ENCODE data around the gene LOXL4. TPM values are rescaled to one million over a fixed set of nuclear protein-coding genes. Genes with fewer than 3 reads are reported as not detected.

LOXL4 gene
- polyA plus RNA-seq, 3 donors: 3.6 to 4.9 (median 3.9) TPM

GRCh38 chr10:98265403-98266378, 2.3 kb downstream of the LOXL4 start:
- no peak for DNase-seq (ENCODE audit: low read depth in 3 of 3, low spot score in 2 of 3)

- DNase-seq (ENCODE audit: low read depth in 3 of 3, low spot score in 2 of 3): no peak
These were observed 3.5 kb downstream of the LOXL4 start for GRCh38 chr10:98264378-98265065.

- DNase-seq (ENCODE audit: low read depth in 3 of 3, low spot score in 2 of 3): no peak
These were observed 4.9 kb downstream of the LOXL4 start for GRCh38 chr10:98263088-98263487.

- no peak for DNase-seq (ENCODE audit: low read depth in 3 of 3, low spot score in 2 of 3)
These were observed 5.4 kb downstream of the LOXL4 start for GRCh38 chr10:98262571-98262970.

- no peak for DNase-seq (ENCODE audit: low read depth in 3 of 3, low spot score in 2 of 3)
These were observed 6.3 kb downstream of the LOXL4 start for GRCh38 chr10:98261436-98262277.

- DNase-seq (ENCODE audit: low read depth in 3 of 3, low spot score in 2 of 3): no peak
These were observed 7.2 kb downstream of the LOXL4 start for GRCh38 chr10:98260752-98261151.

- no peak for DNase-seq (ENCODE audit: low read depth in 3 of 3, low spot score in 2 of 3)
These were observed 7.6 kb downstream of the LOXL4 start for GRCh38 chr10:98260350-98260749.

GRCh38 chr10:98259606-98260315, 8.2 kb downstream of the LOXL4 start:
- DNase-seq (ENCODE audit: low read depth in 3 of 3, low spot score in 2 of 3): no peak

- DNase-seq (ENCODE audit: low read depth in 3 of 3, low spot score in 2 of 3): no peak
These were observed 9.1 kb downstream of the LOXL4 start for GRCh38 chr10:98258683-98259454.

GRCh38 chr10:98257961-98258360, 10.0 kb downstream of the LOXL4 start:
- DNase-seq (ENCODE audit: low read depth in 3 of 3, low spot score in 2 of 3): no peak

GRCh38 chr10:98257198-98257597, 10.8 kb downstream of the LOXL4 start:
- DNase-seq (ENCODE audit: low read depth in 3 of 3, low spot score in 2 of 3): no peak

GRCh38 chr10:98256692-98257091, 11.3 kb downstream of the LOXL4 start:
- DNase-seq (ENCODE audit: low read depth in 3 of 3, low spot score in 2 of 3): no peak

GRCh38 chr10:98255146-98255877, 12.7 kb downstream of the LOXL4 start:
- DNase-seq (ENCODE audit: low read depth in 3 of 3, low spot score in 2 of 3): no peak

GRCh38 chr10:98254234-98254974, 13.6 kb downstream of the LOXL4 start:
- no peak for DNase-seq (ENCODE audit: low read depth in 3 of 3, low spot score in 2 of 3)

- no peak for DNase-seq (ENCODE audit: low read depth in 3 of 3, low spot score in 2 of 3)
These were observed 14.5 kb downstream of the LOXL4 start for GRCh38 chr10:98253499-98253898.

GRCh38 chr10:98252464-98252863, 15.5 kb downstream of the LOXL4 start:
- no peak for DNase-seq (ENCODE audit: low read depth in 3 of 3, low spot score in 2 of 3)

- no peak for DNase-seq (ENCODE audit: low read depth in 3 of 3, low spot score in 2 of 3)
These were observed 16.6 kb downstream of the LOXL4 start for GRCh38 chr10:98251399-98251798.

GRCh38 chr10:98249134-98249533, 18.9 kb downstream of the LOXL4 start:
- no peak for DNase-seq (ENCODE audit: low read depth in 3 of 3, low spot score in 2 of 3)

Measured in right renal cortex interstitium (tissue), 3 donors.